Thyroid gland (tissue), 4 donors: Measurements from ENCODE around the gene MIEN1.

Experiments used
- POLR2A ChIP-seq, 2 donors: fragments of 450-650 bp; IDR thresholded peaks; one replicate each; pipeline ENCODE4 v1.6.1; 2017; ENCODE audit warnings: antibody characterized with exemption in 2 of 2, mild to moderate bottlenecking in 2 of 2, moderate library complexity in 1 of 2
- TF ChIP-seq, protein P1 (sequence below), 6 experiments: fragments of 200-600 bp in 3 of 6; fragments of 450-650 bp in 3 of 6; sonication (generic) in 3 of 6; IDR thresholded peaks; one replicate each; pipeline ENCODE4 v1.5.1; 2016 to 2019; ENCODE audit warnings: antibody characterized with exemption in 6 of 6, mild to moderate bottlenecking in 2 of 6, inconsistent platforms in 1 of 6, moderate library complexity in 1 of 6

DNA sequence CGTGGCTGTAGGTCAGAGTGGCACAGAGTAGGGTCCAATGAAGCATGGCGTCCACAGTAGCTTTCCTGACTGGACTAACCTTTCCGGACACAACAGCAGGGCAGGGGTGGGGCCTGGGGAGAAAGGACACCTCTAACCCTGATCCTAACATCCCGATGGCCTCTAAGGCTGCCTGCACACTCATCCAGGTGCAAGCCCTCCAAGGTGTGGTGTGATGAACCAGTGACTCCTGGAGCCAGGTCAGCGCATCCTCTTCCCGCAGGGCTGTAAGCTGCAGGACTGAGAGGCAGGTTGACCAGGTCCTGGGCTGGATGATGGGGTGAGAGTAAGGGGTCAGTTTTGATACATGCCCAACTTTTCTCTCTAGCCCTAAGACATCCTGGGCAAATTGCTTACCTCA is 33.6 kb downstream of the MIEN1 start:
- no peak for TF ChIP-seq POLR2A (IDR thresholded peaks at IDR 0.05)
- TF ChIP-seq, protein P1, sequence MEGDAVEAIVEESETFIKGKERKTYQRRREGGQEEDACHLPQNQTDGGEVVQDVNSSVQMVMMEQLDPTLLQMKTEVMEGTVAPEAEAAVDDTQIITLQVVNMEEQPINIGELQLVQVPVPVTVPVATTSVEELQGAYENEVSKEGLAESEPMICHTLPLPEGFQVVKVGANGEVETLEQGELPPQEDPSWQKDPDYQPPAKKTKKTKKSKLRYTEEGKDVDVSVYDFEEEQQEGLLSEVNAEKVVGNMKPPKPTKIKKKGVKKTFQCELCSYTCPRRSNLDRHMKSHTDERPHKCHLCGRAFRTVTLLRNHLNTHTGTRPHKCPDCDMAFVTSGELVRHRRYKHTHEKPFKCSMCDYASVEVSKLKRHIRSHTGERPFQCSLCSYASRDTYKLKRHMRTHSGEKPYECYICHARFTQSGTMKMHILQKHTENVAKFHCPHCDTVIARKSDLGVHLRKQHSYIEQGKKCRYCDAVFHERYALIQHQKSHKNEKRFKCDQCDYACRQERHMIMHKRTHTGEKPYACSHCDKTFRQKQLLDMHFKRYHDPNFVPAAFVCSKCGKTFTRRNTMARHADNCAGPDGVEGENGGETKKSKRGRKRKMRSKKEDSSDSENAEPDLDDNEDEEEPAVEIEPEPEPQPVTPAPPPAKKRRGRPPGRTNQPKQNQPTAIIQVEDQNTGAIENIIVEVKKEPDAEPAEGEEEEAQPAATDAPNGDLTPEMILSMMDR (IDR thresholded peaks at IDR 0.05) = no peak
